Prostate gland (tissue), 2 donors: ENCODE results near the gene DGCR8. TPM values are rescaled to one million over a fixed set of nuclear protein-coding genes. Genes with fewer than 3 reads are reported as not detected.

Source experiments
- DNase-seq: peaks from one replicate; pipeline ENCODE4 v3.0.0-alpha.2; 2019; ENCODE audit warnings: low spot score
- H3K27ac ChIP-seq, 2 donors: fragments of 200-600 bp; sonication (generic); 2 replicates each; pipeline ENCODE4 v1.5.1; 2017 to 2019
- H3K27me3 ChIP-seq: fragments of 200-600 bp; sonication (generic); replicated peaks from 2 replicates; pipeline ENCODE4 v1.5.1; 2019; ENCODE audit not compliant: insufficient read depth
- H3K36me3 ChIP-seq, 2 donors: fragments of 200-600 bp; sonication (generic); 1 replicate in 1 of 2; 2 replicates in 1 of 2; pipeline versions ENCODE4 v1.5.1 to v1.8.1; 2017 to 2019
- H3K4me1 ChIP-seq: fragments of 200-600 bp; sonication (generic); replicated peaks from 2 replicates; pipeline ENCODE4 v1.5.1; 2019
- H3K4me3 ChIP-seq, 2 donors: fragments of 200-600 bp; sonication (generic); 2 replicates each; pipeline ENCODE4 v1.5.1; 2017 to 2019
- H3K9me3 ChIP-seq: fragments of 200-600 bp; sonication (generic); 2 replicates; pipeline ENCODE4 v1.5.1; 2017
- CTCF ChIP-seq, 4 experiments: fragments of 200-600 bp in 2 of 4; fragments of 450-650 bp in 2 of 4; sonication (generic) in 2 of 4; IDR thresholded peaks; 1 replicate in 3 of 4; 2 replicates in 1 of 4; pipeline ENCODE4 v1.5.1; 2016 to 2019; ENCODE audit warnings: antibody characterized with exemption in 4 of 4, mild to moderate bottlenecking in 2 of 4, moderate library complexity in 2 of 4
- POLR2A ChIP-seq: fragments of 450-650 bp; IDR thresholded peaks from one replicate; pipeline ENCODE4 v1.6.1; 2016; ENCODE audit warnings: antibody characterized with exemption, mild to moderate bottlenecking
- POLR2AphosphoS5 ChIP-seq: sonication (generic); formaldehyde crosslinking; IDR thresholded peaks from one replicate; pipeline ENCODE4 v1.6.1; 2017; ENCODE audit warnings: antibody characterized with exemption
- WGBS: methylation state at CpG from one replicate; pipeline ENCODE4 v1.1.5; 2018; 5-methylcytosine and 5-hydroxymethylcytosine counted together
- intact Hi-C: fragments of 100-400 bp; cut with DNase I; formaldehyde crosslinking; loops from one replicate; pipeline ENCODE4 v1.14.2; 2022
- total RNA-seq, 2 donors: library from RNA; depleted of rRNA; stranded (reverse); fragments of >200 nt; gene quantifications; one replicate each; pipeline ENCODE4 v1.1.0, GENCODE V29; 2016

Gene DGCR8
- total RNA-seq, 2 donors from 2014 or later, result 20.9 to 47.6 TPM

GRCh38 chr22:20093418-20094196 lies 13.6 kb downstream of the DGCR8 start:
- TF ChIP-seq POLR2AphosphoS5 (peak; percentile 84), CTCF (IDR thresholded peaks at IDR 0.05) (no peak), POLR2A (no peak)
- H3K4me1 ChIP-seq, result no peaks in the 10 kb centered on the region
- DNase-seq, result peak; percentile 70
- H3K36me3 ChIP-seq, result peaks cover 17 to 45% of the 10 kb centered on the region in 2 donors
- intact Hi-C loops, result no loop called here
- H3K27ac ChIP-seq, result no peak overlapping the region
- 84% methylated on average over 13 of the region's 13 CpGs for WGBS
- H3K4me3 ChIP-seq, result no peak overlapping the region
- H3K27me3 ChIP-seq, result no peaks in the 10 kb centered on the region
- no peaks in the 10 kb centered on the region for H3K9me3 ChIP-seq

GRCh38 chr22:20094197-20094807 lies 14.3 kb downstream of the DGCR8 start:
- no peaks in the 10 kb centered on the region for H3K27me3 ChIP-seq
- TF ChIP-seq POLR2A, result no peak
- no peak for TF ChIP-seq POLR2AphosphoS5
- no peak for TF ChIP-seq CTCF (IDR thresholded peaks at IDR 0.05)
- 94% methylated on average over 15 of the region's 15 CpGs for WGBS
- DNase-seq, result no peak
- H3K27ac ChIP-seq, result no peak overlapping the region
- no peaks in the 10 kb centered on the region for H3K4me1 ChIP-seq
- H3K4me3 ChIP-seq, result no peak overlapping the region
- H3K36me3 ChIP-seq, result peaks cover 17 to 38% of the 10 kb centered on the region in 2 donors
- H3K9me3 ChIP-seq, result no peaks in the 10 kb centered on the region
- intact Hi-C loops, result no loop called here

GRCh38 chr22:20095521-20095920 lies 15.5 kb downstream of the DGCR8 start:
- Histone ChIP-seq H3K4me3 (no peak overlapping the region), H3K27ac (no peak overlapping the region), H3K4me1 (no peaks in the 10 kb centered on the region), H3K9me3 (no peaks in the 10 kb centered on the region), H3K27me3 (no peaks in the 10 kb centered on the region), H3K36me3 (peaks cover 10 to 27% of the 10 kb centered on the region in 2 donors)
- DNase-seq, result no peak
- intact Hi-C loops, result no loop called here
- no peak for TF ChIP-seq POLR2AphosphoS5
- TF ChIP-seq POLR2A, result no peak
- TF ChIP-seq CTCF (IDR thresholded peaks at IDR 0.05), result no peak
- WGBS, result 99% methylated on average over 4 of the region's 4 CpGs

DNA sequence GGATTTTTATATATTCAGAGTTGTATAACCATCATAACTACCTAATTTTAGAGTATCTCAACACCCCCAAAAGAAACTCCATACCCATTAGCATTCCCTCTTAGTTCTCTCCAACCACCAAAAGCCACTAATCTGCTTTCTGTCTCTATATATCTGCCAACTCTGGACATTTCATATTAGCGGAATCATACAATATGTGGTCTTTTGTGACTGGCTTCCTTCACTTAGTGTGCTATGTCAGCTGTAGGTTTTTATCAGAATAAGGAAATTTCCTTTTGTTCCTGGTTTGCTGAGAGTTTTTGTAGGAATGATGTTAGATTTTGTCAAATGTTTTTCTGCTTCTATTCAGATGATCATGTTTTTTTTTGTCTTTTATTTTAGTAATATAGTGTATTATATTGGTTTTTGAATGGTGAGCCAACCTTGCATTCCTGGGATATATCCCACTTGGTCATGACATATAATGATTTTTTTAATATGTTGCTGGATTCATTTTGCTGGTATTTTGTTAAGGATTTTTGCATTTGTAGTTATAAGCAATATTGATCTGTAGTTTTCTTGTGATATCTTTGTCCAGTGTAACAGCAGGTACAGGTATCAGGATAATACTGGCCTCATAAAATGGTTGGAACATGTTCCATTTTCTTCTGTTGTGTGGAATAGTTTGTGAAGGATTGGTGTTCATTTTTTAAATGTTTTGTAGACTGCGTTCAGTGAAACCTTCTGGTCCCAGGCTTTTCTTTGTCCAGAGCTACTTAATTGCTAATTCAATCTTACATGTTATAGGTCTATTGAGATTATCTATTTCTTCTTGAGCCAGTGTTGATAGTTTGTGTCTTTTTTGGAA lies 16.8 kb downstream of the DGCR8 start:
- Histone ChIP-seq H3K36me3 (peaks cover 4 to 15% of the 10 kb centered on the region in 2 donors), H3K27ac (no peak overlapping the region), H3K9me3 (no peaks in the 10 kb centered on the region), H3K27me3 (no peaks in the 10 kb centered on the region), H3K4me3 (no peak overlapping the region), H3K4me1 (no peaks in the 10 kb centered on the region)
- DNase-seq, result no peak
- intact Hi-C loops, result no loop called here
- TF ChIP-seq POLR2A (no peak), POLR2AphosphoS5 (no peak), CTCF (IDR thresholded peaks at IDR 0.05) (no peak)
- WGBS, result 100% methylated on average over 2 of the region's 2 CpGs
